ENCODE results near the gene RAB29. TPM values are rescaled to one million over a fixed set of nuclear protein-coding genes. Genes with fewer than 3 reads are reported as not detected.

Gene RAB29
- polyA plus RNA-seq, 3 donors = 28.2 to 39.9 (median 36.6) TPM

DNA sequence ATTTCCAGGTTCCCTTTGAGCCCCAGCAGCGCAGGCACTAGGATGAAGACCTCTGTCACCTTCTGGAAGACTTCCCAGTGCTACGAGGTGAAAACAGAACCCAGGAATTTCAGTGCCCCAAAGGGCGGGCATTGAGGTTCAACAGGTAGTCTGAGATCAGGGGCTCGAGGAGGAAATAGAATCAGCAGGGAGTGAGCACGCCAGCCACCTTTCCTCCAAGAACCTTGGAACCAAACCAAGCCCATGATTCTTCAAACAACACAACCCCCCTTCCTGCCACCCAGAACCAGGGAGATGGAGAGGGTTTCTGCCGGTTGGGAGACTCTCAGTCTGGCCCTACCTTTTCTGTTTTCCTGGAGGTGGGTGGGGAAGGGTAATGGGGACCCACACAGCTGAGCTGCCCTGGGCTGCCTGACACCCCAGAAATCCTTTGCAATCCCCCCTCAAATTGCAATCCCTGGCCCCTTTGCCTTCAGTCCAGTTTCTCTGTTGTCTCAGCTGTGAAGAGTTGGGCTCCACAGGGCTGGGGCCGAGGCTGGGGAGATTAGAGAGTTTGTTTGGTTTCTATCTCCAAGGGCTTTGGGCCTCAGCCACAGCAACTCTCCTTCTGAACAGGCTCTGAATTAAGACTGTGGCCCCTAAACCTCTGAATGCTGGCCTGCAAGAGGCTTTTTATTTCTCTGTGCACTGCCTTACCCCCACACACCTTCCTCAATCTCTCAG lies 25.9 kb upstream of the RAB29 start:
- DNase-seq = no peak

DNA sequence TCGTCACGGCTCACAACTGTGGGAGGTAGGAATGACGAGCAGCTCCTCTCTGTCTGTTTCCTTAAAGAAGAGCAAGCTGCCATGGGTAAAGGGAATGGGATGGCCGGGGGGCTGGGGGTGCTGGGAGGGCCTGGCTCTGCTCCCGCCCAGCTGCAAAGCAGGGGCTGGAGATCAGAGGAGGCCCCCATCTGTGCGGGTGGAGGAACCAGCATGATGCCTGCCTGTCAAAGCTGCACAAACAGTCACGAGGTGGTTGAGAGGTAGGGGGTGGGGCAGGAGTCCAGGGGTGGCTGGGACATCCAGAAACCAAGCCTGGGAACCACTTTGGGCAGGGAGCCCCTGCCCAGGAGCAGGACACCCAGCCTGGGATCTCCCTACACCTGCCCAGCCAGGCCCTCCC lies 25.1 kb upstream of the RAB29 start:
- DNase-seq = no peak

DNA sequence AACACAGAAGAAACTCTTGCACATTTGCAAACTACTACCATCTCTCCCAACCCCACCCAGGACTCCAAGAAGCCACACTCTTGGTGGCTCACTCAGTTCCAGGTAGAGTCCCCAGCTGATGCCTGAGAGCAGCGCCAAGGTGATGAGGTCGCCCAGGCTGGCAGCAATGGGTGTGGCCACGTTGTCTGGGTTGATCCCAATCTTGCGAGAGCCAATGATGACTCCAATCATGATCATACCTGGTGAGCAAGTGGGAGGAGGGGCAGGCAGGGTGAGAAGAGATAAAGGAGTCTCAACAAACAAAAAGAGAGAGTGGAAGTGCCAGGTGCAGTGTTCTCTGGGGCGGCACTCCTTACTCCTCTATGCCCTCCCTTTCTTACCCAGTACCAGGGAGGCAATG lies 23.3 kb upstream of the RAB29 start:
- no peak for DNase-seq

DNA sequence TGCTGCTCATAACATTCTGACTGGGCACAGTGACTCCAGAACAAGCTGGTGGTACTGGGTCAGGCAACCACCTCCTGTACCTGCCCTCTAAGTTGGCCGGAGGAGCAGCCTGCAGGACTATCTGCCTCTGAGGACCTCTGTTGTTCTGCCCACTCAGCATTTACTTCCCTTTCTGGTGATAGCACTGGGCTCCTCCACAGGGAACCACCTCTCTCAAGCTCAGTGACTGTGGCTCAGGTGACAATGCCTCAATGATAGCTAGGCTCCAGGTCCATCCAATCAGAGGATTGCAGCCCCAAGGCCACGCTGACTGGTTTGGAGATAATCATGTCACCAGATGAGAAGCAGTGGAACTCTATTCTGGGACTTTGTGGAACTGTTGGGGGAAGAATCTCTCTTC lies 21.9 kb upstream of the RAB29 start:
- no peak for DNase-seq

DNA sequence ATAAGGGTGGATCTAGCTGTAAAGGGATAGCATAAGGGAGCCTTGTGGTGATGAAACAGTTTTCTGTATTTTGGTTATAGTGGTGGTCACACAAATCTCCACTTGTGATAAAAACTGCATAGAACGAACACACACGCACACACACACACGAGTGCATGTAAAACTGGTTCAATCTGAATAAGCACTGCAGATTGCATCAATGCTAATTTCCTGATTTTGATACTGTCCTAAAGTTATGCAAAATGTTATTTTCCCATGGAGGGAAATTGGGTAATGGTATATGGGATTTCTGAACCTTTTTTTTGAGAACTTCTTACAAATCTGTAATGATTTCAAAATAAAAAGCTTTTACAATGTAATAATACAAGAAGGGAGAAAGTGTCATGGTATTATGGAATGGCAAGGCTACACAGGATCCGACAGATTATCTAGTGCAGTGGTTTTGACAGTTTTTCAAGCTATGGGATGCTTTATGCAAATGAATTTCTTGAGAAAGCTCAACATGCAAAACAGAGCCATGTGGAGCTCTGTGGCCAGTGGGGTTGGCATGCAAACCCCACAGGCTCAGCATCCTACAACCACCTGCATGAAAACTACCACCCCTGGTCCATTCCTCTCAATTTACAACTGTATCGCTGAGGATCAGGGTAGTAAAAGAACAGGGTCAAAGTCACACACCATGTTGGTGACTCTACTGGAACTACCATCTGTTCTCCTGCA lies 18.9 kb upstream of the RAB29 start:
- no peak for DNase-seq

DNA sequence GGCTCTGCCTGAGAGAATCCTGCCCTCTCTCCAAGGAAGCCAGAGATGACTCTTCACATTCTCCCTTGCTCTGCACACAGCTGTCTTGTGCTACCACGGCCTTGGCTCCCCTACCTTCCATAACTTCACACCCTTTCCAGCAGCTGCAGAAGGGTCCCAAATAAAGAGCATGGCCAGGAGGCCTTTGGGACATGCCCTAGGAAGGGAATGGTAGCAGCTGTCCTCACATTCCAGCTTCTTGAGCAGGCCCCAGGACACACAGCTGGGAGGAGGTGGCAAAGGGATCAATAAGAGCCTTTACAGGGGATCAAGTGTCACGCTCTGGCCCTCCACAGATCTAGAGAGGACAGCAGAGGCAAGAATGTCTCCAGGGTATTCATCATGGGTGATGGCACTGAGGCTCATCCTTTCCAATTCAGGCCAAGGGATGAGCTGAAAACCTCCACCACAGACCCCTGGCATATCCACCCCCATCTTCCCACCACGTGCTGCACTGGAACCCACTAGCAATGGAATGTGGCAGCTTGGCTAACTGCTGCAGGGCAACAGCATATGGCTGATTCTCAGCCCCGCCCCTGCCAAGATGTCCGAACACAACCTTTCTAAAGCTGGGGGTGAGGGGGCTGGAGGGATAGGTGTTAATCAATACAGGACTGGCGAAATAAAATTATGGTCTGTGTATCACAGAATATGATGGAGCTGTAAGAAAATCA lies 17.8 kb upstream of the RAB29 start:
- DNase-seq = no peak

DNA sequence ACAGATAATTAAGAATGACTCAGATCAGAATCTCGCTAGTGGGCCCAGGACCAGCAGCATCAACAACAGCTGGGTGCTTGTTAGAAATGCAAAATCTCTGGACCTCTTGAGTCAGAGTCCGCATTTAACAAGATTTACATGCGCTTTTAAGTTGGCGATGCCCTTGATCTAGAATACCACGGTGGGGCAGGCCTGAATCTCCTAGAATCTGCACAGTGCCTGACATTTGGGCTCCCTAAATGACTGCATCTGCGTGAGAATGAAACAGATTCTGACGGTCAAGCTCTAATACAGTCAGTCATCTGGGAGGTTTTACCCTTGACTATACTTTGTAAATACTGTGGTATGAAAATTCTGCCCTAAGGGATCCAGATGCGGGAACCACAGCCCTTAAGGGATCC lies 17.2 kb upstream of the RAB29 start:
- no peak for DNase-seq

DNA sequence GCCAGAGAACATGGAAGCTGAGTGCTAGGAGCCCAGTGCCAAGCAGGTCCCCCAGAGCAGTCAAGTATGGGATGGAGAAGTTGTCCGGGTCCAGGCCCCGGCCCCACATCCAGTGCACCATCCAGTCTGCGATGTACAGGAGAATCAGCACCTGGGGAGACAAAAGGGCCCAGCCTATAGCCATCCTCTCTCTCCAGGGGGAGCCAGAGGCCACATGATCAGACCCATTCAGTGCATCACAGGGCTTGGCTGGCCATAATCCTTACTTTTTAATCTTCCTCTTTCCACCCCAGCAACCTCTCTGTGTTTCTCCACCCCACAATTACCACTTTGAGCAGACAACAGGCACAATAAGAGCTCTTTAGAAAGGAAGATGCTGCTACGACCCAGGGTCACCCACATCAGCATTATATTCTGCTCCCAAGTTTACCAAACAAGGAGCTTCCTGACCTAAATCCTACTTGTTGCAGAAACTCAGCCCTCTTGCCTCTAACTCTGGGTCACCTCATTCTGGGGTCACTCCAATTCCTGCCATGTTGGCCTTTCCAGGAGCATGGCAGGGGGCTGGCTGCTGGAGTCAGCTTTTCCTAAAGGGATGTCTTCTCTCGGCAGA lies 16.4 kb upstream of the RAB29 start:
- DNase-seq = no peak

DNA sequence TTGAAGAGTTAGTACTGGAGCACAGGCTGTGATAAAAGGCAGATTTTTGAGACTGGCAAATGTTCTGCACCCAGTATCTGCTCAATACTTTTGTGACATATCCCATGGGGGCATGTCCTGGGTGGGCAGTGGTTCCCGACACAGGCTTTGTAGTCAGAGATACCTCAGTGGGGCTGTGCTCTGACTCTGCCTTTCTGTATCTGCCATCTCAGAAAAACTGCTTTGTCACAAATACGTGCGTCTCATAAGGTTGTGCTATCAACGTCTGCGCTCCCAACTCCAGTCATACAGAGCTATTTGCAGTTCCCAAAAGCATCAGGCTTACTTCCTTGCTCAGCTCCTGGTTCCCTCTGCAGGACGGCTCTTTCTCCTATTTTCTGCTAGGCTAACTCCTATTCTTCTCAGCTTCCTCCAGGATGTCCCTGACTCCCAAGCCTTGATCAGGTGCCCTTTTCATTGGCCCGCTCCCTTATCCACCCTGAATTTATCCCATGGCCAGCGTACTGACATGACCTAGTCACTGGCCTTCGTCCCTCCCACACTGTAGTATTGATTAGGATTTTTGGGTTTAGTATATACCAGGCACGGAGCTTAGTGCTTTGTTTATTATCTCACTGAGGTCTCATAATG lies 12.1 kb upstream of the RAB29 start:
- DNase-seq = no peak

DNA sequence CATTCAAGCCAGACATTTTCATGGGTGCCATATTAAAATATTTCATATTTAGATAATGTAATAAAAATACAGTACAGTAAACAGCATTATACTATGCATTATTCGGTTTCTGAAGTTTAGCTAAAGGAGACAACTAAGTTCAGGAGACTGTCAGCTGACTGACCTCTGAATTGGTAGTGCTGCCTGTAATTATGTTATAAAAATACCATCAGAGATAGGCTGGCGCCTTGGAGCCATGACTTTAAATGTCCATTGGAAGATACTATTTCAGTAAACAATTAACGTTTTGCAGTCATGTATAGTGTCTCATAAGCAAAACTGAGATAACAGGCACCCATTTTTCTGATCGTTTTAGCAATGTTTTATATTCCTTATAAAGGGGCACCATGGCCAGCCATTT lies 11.3 kb upstream of the RAB29 start:
- no peak for DNase-seq

DNA sequence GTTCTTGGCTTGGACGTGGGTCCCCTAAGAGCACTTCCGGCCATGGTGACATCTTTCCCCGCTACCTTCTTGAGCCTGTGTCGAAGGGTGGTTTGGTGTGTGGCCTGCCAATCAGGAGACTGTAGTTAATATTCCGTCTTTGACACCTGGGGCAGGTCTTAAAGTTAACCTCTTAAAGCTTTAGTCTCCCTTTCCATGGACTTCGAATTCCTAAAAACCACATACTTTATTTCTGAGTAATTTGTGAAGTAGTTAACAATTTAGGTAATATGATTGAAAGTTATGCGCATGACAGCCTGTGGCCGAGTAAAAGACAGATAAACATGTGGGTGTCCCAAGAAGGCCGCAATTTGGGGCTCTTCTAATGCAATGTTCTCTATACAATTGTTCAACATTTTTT lies 10.2 kb upstream of the RAB29 start:
- DNase-seq = no peak

DNA sequence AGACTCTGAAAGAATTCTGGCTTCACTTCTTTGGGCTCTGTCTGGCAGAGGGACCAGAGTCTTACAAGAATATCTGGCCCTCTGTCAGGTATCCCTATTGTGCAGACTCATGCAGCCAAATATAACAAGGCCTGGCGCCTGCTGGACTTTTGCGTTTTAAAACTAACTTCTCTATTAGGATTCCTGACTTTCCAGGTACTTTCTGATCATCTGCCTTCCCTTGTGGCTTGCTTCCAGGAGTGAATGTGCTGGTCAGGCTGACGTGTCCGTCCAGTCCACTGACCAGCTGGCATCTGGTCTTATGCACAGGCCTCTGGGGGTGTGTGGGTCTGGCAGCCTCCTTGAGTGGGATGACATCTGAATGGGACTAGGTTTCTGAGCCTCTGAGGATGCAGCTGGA lies 8.6 kb upstream of the RAB29 start:
- DNase-seq = no peak

DNA sequence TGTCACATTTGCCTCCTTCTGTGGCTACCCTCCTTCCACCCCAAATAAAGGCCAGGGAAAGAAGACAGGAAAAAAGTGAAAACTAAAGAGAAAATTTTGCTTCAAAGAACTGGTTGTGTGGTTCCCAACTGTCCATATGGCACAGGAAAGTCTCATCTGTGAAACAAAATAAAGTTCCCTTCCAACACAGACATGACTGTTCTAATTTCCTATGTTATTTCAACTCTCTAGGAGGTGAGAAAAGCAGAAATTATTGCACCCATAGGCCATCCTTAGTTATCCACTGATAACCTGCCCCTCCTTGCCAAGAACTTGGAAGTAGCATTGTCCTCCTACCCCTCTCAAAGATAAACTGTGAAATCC lies 8.1 kb upstream of the RAB29 start:
- no peak for DNase-seq

DNA sequence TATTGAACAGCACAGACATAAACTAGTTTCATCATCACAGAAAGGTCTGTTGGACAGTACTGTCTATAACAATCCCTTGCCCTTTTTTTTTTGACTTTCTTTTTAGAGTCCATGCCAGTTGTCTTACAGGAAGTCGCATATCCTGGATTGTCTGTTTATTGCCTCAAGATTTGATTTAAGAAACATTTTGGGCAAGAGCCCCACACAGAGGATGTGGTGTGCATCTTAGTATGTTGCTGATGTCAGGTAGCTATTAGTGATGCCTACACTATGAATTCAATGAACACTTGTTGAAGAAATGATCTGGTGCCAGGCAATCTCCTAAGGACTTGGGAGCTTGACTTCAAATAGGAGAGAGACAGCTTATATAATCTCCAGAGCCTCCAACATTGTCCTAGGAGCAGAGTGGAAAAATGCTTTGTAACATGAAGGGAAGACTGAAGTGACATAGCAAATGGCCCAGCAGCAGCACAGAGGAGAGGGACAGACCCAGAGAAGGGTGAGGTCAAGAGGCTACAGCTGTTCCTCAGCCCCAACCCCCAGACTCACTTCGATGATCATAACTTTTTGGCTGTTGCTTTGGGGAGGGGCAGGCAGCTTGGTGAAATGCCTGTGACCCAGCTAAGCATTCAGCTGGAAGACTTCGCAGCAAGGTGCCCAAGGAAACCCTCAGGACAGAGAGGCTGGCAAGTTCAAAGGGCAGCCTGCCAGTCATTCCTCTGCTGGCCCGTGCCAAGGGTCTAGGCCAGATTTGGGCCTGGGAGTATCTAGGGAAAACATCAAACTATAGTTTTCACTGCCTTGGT lies 7.5 kb upstream of the RAB29 start:
- DNase-seq = no peak

DNA sequence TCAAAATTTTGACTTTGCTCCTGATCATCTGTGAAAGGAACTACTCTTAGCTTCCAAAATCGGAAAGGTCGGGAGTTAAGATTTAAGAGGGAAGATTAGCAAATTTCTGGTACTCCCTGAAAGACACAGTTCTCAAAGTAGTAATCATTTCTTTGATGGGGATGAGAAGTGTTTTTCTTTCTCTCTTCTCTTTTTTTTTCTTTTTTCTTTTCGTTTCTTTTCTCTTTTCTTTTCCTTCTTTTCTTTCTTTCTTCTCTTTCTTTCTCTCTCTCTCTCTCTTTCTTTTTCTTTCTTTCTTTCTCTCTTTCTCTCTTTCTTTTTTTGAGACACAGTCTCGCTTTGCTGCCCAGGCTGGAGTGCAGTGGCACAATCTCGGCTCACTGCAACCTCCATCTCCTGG lies 5.1 kb upstream of the RAB29 start:
- no peak for DNase-seq

DNA sequence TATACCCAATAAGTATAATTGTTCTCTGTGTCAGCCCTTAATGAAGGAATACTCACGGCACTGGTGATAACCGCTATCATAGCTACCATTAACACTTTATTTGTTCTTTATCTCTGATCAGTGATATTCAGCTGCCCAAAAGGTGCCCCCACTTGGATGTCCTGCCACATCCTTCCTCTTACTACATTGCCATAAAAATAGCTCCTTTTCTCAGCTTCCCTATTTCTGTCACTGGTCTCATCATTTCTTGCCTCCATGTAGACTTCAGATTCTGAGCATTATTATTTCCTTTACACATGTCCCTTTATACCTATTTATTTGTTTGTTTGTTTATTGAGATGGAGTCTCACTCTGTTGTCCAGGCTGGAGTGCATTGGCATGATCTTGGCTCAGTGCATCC lies 2.7 kb upstream of the RAB29 start:
- no peak for DNase-seq

DNA sequence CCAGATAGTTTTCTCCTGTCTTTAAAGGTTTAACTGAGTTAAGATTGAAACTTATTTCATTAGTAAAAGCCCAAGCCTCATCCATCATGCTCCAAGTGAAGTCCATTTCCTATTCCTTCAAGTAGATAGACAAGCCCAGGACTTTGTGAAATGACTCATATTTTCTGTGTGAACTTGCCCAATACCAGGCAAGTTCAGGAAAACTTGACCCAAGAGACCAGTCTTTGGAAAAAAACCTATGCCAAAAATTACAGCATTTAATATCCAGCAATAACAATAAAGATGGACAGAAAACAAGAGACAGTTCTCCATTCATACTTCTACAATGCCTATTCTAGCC lies 405 bp upstream of the RAB29 start:
- no peak for DNase-seq

DNA sequence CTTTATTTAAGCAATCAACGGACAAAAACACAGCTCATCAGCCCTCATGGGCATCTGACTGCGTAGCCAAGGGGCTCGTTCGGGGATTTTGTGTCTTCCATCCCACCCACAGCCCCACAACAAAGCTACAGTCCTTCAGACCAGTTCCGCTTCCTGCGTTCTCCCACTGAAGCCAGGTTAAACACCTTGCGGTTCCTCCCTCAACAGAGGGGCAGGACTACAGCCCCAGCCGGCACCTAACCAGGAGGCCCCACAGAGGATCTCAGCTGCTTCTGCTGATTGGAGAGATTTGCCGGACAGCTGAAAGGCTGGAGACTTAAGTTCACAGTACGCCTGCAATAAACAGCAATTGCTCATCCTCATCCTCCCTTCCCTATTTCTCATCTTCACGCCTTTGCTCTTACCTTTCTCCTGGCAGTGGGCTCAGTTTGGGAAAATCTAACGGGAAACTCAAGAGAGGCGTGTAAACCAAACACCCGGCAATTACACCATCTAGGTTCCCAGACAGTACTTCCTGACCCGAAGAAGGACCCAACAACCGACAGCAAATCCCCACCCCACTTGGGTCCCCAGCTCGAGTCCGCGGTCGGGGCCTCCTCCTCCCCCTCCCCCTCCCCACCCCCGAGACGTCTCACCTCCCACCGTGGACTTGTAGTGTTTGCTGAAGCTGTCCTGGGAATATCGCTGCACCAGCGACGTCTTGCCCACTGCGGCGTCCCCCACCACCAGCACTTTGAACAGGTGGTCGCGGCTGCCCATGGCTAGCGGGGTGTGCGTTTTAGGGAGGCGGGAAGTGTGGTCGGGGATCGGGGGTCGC lies 876 bp downstream of the RAB29 start:
- no peak for DNase-seq

DNA sequence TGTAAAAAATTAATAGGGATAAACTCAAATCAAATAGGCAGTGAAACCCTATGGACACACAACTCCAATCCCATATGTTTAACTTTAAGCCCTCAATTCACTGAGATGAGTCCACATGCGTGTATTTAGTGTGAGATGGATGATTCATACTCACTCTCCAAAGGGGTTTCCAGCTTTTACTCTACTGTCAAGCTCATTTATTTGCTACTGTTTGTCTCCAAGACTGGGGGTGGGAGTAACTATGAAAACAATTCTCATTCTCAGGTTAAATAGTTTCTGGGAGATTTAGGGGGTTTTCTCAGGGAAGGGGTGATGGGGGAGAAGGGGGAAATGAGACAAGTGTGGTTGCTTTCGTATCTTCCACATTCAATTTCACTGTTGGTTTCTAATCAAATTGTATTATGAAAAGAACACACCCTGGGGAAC lies 2.7 kb downstream of the RAB29 start:
- DNase-seq = no peak

DNA sequence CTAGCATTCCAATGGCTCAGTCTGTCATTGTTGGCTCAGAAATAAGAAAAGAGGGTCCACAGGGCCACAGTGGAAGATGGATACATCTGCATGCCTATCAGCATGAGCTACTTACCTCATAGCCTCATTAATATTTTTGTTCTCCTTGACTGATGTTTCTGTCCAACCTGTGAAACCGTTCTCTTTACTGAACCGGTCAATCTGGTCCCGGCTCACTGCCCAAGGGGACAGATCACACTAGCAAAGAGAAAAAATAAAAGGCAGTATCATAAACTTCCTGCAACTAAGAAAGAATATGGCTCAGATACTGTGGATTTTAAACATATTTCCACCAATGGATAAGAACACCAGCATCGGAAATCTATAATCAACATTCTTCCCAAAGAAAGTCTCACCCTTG lies 4.7 kb downstream of the RAB29 start:
- no peak for DNase-seq
